Activated CD4-positive, CD25-positive, alpha-beta regulatory T cell (primary cell): ENCODE data around the gene TOP3B.

Experiments used
- DNase-seq, 4 experiments: peaks; one replicate each; lab custom pipeline; 2025; lab: John Stamatoyannopoulos, UW

TOP3B gene

GRCh38 chr22:22013559-22014284 lies 31.1 kb upstream of the TOP3B start:
- no peak for DNase-seq

GRCh38 chr22:22011964-22012363 lies 29.4 kb upstream of the TOP3B start:
- DNase-seq: no peak

- no peak for DNase-seq
These were observed 27.8 kb upstream of the TOP3B start for GRCh38 chr22:22010358-22010757.

GRCh38 chr22:22009661-22010060 lies 27.1 kb upstream of the TOP3B start:
- no peak for DNase-seq

- DNase-seq: no peak
These were observed 24.0 kb upstream of the TOP3B start for GRCh38 chr22:22006596-22006990.

GRCh38 chr22:22005945-22006595 lies 23.5 kb upstream of the TOP3B start:
- no peak for DNase-seq

- DNase-seq: no peak
These were observed 20.6 kb upstream of the TOP3B start for GRCh38 chr22:22003233-22003632.

GRCh38 chr22:22002526-22003055 lies 20.0 kb upstream of the TOP3B start:
- no peak for DNase-seq

- no peak for DNase-seq
These were observed 19.3 kb upstream of the TOP3B start for GRCh38 chr22:22001664-22002525.

GRCh38 chr22:21998595-21999247 lies 16.1 kb upstream of the TOP3B start:
- DNase-seq: no peak

GRCh38 chr22:21996175-21996720 lies 13.7 kb upstream of the TOP3B start:
- no peak for DNase-seq

GRCh38 chr22:21995660-21996059 lies 13.1 kb upstream of the TOP3B start:
- DNase-seq: no peak

- DNase-seq: no peak
These were observed 12.4 kb upstream of the TOP3B start for GRCh38 chr22:21994881-21995444.

- no peak for DNase-seq
These were observed 10.1 kb upstream of the TOP3B start for GRCh38 chr22:21992593-21993237.

GRCh38 chr22:21991774-21992173 lies 9.2 kb upstream of the TOP3B start:
- DNase-seq: no peak

GRCh38 chr22:21991304-21991596 lies 8.7 kb upstream of the TOP3B start:
- DNase-seq: no peak

GRCh38 chr22:21990445-21991303 lies 8.1 kb upstream of the TOP3B start:
- DNase-seq: no peak

- DNase-seq: no peak
These were observed 6.5 kb upstream of the TOP3B start for GRCh38 chr22:21989049-21989448.

- DNase-seq: no peak
These were observed 2.6 kb upstream of the TOP3B start for GRCh38 chr22:21985214-21985613.

- no peak for DNase-seq
These were observed 2.2 kb upstream of the TOP3B start for GRCh38 chr22:21984793-21985192.
